ENCODE measurements around the gene RAB26.

RAB26 gene

DNA sequence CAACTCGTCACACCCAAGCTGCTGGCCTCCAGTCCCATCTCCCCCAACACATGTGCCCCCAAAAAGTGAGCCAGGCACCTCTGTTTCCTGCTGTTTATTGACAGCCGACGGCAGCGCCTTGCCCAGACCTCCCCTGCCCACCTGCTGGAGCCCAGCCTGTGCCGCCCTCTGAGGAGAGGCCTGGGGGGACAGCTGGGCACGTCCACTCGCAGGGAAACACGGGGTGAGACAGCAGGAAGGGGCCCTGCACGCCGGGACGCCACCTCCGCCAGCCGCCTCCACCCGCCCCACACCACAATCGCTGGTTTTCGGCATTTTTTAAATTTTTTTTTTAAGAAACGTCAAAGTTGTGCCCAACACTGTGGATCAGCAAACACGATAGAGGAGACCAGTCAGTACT lies 28.7 kb downstream of the RAB26 start:
- no peak for DNase-seq (ENCODE audit: insufficient read length, low spot score)
- TF ChIP-seq, protein P1, sequence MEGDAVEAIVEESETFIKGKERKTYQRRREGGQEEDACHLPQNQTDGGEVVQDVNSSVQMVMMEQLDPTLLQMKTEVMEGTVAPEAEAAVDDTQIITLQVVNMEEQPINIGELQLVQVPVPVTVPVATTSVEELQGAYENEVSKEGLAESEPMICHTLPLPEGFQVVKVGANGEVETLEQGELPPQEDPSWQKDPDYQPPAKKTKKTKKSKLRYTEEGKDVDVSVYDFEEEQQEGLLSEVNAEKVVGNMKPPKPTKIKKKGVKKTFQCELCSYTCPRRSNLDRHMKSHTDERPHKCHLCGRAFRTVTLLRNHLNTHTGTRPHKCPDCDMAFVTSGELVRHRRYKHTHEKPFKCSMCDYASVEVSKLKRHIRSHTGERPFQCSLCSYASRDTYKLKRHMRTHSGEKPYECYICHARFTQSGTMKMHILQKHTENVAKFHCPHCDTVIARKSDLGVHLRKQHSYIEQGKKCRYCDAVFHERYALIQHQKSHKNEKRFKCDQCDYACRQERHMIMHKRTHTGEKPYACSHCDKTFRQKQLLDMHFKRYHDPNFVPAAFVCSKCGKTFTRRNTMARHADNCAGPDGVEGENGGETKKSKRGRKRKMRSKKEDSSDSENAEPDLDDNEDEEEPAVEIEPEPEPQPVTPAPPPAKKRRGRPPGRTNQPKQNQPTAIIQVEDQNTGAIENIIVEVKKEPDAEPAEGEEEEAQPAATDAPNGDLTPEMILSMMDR (IDR thresholded peaks at IDR 0.05; ENCODE audit: insufficient read depth, missing control alignments), result no peak
- no peak for FAIRE-seq

DNA sequence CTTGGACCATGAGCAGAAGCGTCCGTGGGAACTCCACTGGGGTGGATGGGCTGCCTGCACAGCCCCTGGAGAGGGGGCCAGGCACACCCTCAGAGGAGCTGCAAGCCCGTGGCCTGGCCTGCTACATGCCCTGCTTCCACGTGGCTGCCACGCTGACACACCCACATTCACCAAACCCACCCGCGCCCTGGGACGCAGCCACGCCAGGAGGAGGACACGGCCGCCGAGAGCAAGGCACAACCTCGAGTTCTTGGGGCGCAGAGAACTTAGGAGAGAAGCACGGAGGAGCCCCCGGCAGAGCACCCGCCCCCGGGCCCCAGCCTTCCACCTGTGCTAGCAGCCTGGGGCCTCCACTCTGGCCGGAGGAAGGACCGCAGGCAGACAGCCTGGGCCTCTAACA lies 29.1 kb downstream of the RAB26 start:
- FAIRE-seq (no peak), DNase-seq (ENCODE audit: insufficient read length, low spot score) (no peak)
- TF ChIP-seq, protein P1 (IDR thresholded peaks at IDR 0.05; ENCODE audit: insufficient read depth, missing control alignments), result no peak

DNA sequence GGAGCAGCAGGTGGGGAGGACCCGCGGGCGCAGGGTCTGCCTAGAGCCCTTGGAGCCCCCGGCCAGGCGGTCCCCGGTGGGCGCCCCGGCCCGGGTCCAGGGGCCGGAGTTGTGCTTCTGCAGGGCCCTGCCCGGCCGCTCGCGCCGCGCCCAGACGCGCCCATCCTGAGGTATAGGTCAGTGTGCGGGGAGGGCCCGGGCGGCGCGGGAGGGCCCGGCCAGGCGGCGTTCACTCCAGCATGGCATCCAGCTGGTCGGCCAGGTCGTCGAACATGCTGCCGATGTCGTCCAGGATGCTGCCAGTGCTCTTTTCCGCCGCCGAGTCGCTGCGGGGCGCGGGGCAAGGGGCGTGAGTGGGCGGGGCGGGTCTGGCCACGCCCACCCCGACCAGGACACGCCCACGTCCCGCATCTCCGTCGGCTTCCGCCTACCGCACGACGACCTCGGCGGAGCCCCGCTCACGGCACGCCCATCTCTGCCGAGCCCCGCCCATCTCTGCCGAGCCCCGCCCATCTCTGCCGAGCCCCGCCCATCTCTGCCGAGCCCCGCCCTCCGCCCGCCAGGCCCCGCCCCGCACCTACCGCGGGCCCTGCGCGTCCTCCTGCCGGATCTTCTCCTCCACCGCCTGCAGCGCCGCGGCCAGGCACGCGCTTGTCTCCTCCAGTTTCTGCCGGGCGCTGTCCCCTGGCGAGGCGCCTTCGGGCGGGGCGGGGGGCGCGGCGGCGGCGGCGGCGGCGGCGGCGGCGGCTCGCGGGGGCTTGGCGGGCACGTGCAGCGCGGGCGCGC lies 30.1 kb downstream of the RAB26 start:
- TF ChIP-seq, protein P1 (IDR thresholded peaks at IDR 0.05; ENCODE audit: insufficient read depth, missing control alignments), result no peak

DNA sequence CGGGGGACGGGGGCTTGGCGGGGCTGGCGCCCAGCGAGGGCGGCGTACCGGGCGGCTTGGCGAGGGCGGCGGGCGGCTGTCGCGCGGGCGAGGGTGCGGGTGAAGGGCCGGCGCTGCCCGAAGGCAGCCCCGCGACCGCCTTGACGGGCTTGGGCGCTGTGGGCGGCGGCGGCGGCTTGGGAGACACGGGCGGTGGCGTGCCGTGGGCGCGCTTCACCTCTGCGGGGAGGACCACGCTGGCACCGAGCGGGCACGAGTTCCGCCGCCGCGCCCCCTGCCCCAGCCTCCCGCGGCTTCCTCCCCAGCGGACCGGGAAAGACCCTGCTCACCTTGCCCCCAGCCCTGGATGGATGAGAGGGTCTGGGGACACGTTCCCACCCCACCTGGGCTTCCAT lies 30.7 kb downstream of the RAB26 start:
- TF ChIP-seq, protein P1 (IDR thresholded peaks at IDR 0.05; ENCODE audit: insufficient read depth, missing control alignments), result no peak
- no peak for FAIRE-seq
- no peak for DNase-seq (ENCODE audit: insufficient read length, low spot score)

More for the DNA sequence above, 30.1 kb downstream of the RAB26 start:
- no peak for FAIRE-seq
- DNase-seq (ENCODE audit: insufficient read length, low spot score), result no peak

DNA sequence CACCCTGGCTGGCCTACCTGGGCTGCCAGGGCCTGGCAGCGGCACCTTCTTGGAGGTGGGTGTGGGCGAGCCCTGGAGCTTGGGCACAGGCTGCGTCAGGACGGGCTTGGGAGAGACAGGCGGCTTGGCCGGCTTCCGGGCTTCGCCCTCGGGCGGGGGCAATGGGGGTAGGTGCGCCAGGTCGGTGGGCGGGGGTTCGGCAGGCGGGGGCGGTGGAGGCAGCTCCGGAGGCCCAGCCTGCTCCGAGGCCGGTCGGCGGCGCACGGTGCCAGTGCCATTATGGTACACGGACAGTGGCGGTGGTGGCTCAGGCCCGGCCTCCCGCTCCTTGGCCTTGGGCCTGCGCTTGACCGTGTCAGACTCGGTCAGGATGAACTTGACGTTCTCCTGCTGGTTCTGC lies 31.2 kb downstream of the RAB26 start:
- TF ChIP-seq, protein P1 (IDR thresholded peaks at IDR 0.05; ENCODE audit: insufficient read depth, missing control alignments), result no peak
- no peak for DNase-seq (ENCODE audit: insufficient read length, low spot score)
- FAIRE-seq, result no peak

DNA sequence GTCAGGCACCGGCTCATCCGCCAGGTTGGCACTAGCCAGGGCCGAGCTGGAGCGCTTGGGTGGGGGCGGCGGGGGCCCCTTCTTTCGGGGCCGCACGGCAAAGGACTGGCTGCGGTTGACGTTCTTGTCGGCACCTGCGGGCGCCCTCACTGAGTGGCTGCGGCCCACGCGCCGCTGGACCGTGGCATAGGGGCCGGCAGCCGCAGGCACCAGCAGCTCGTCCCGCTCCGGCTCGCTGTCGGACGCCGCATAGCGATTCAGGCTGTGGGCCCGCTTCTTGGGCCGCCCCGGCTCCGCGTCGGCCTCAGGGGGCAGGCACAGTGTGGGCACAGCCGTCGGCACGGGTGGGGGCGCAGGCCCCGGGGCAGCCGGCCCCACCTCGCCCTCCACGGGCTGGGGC lies 32.0 kb downstream of the RAB26 start:
- TF ChIP-seq, protein P1 (IDR thresholded peaks at IDR 0.05; ENCODE audit: insufficient read depth, missing control alignments), result no peak
- no peak for DNase-seq (ENCODE audit: insufficient read length, low spot score)
- FAIRE-seq, result no peak

All from D721Med (cell line).